ENCODE data around the gene TMEM184A.

GRCh38 chr7:1503390-1503789 lies 52.6 kb downstream of the TMEM184A start:
- no peak for TF ChIP-seq POLR2A (IDR thresholded peaks at IDR 0.05)
- TF ChIP-seq, protein P1, sequence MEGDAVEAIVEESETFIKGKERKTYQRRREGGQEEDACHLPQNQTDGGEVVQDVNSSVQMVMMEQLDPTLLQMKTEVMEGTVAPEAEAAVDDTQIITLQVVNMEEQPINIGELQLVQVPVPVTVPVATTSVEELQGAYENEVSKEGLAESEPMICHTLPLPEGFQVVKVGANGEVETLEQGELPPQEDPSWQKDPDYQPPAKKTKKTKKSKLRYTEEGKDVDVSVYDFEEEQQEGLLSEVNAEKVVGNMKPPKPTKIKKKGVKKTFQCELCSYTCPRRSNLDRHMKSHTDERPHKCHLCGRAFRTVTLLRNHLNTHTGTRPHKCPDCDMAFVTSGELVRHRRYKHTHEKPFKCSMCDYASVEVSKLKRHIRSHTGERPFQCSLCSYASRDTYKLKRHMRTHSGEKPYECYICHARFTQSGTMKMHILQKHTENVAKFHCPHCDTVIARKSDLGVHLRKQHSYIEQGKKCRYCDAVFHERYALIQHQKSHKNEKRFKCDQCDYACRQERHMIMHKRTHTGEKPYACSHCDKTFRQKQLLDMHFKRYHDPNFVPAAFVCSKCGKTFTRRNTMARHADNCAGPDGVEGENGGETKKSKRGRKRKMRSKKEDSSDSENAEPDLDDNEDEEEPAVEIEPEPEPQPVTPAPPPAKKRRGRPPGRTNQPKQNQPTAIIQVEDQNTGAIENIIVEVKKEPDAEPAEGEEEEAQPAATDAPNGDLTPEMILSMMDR (IDR thresholded peaks at IDR 0.05) = no peak

Data from uterus (tissue), 2 donors.